Measurements from ENCODE around the gene SRRD.

Gene SRRD

DNA sequence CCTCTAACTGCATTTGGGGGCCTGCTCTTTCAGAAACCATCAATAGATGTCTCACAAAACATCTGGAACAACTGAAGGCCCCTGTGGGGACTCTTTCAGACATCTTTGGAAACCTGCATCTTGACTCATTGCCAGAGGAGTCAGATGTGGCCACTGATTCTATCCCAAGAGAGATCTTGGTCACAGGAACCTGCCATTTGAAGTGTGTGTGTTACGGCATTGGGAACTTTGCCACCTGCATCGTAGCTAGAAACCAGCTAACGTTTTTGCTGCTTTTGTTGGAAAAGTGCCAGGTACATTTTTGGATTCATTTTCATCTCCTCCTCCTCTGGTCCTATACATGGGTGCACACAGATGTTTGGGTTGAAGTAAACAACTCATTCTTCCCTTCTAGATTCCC is 4.3 kb downstream of the SRRD start:
- H3K4me3 ChIP-seq (ENCODE audit: insufficient read depth, low read length, poor library complexity, severe bottlenecking): no peak overlapping the region

DNA sequence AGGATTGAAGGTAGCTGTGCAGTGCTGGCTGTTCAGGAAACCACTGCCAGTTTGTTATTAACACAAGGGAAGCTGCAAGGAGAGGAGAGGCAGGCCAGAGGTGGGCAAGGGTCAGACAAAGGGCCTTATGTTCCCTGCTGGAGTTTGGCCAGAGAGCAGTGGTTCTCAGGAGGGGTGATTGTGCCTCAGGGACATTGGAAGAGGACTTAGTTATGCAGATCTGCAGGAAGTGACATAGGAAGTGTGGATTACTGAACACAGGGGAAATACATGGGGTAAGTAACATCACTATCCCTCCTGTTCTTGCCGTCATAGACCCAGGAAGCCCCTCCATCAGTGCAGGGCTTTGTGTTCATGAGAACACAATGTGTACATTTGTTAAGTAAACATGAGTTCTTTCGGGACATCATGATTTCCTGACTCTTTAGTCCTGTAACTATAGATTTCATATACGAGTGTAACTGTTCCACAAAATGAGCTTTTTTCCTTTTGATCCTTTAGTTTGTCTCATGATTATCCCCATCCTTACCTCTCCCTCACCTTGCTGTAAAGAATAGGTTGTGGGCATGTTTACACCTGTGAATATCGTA is 5.9 kb downstream of the SRRD start:
- Histone ChIP-seq H3K79me2 (ENCODE audit: insufficient read depth, low read length) (peaks cover 20% of the 10 kb centered on the region), H3K27ac (ENCODE audit: low read depth, low read length) (no peak overlapping the region), H3K9ac (ENCODE audit: low read length) (no peak overlapping the region), H3K27me3 (ENCODE audit: low read length) (no peaks in the 10 kb centered on the region), H3F3A (ENCODE audit: insufficient read depth) (no peaks in the 10 kb centered on the region; the same call in 1 of the 2 replicates), H3K9me3 (ENCODE audit: insufficient read depth, low read length) (no peaks in the 10 kb centered on the region), H2AFZ (ENCODE audit: low read depth, low read length, severe bottlenecking) (no peak overlapping the region), H3K4me3 (ENCODE audit: insufficient read depth, low read length, poor library complexity, severe bottlenecking) (no peak overlapping the region), H4K20me1 (ENCODE audit: low read depth, low read length) (no peaks in the 10 kb centered on the region), H3K4me2 (ENCODE audit: low read depth, low read length, poor library complexity, severe bottlenecking) (no peak overlapping the region), H3K9me2 (replicated peaks; ENCODE audit: insufficient read depth, low read length) (no peaks in the 10 kb centered on the region), H3K36me3 (ENCODE audit: low read length) (peaks cover 18% of the 10 kb centered on the region; the same call in 1 of the 2 replicates)
- TF ChIP-seq, protein P1, sequence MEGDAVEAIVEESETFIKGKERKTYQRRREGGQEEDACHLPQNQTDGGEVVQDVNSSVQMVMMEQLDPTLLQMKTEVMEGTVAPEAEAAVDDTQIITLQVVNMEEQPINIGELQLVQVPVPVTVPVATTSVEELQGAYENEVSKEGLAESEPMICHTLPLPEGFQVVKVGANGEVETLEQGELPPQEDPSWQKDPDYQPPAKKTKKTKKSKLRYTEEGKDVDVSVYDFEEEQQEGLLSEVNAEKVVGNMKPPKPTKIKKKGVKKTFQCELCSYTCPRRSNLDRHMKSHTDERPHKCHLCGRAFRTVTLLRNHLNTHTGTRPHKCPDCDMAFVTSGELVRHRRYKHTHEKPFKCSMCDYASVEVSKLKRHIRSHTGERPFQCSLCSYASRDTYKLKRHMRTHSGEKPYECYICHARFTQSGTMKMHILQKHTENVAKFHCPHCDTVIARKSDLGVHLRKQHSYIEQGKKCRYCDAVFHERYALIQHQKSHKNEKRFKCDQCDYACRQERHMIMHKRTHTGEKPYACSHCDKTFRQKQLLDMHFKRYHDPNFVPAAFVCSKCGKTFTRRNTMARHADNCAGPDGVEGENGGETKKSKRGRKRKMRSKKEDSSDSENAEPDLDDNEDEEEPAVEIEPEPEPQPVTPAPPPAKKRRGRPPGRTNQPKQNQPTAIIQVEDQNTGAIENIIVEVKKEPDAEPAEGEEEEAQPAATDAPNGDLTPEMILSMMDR (IDR thresholded peaks at IDR 0.05; ENCODE audit: insufficient read depth, low read length, poor library complexity, severe bottlenecking): no peak
- no peak for TF ChIP-seq EZH2phosphoT487 (conservative IDR thresholded peaks at IDR 0.05; ENCODE audit: low read length)

More for the DNA sequence above, 4.3 kb downstream of the SRRD start:
- H3K4me2 ChIP-seq (ENCODE audit: low read depth, low read length, poor library complexity, severe bottlenecking): no peak overlapping the region
- peaks cover 11% of the 10 kb centered on the region; the same call in 1 of the 2 replicates for H3K36me3 ChIP-seq (ENCODE audit: low read length)
- H3F3A ChIP-seq (ENCODE audit: insufficient read depth): no peaks in the 10 kb centered on the region; the same call in 1 of the 2 replicates
- no peak overlapping the region for H3K9ac ChIP-seq (ENCODE audit: low read length)
- peaks cover 31% of the 10 kb centered on the region for H3K79me2 ChIP-seq (ENCODE audit: insufficient read depth, low read length)
- H4K20me1 ChIP-seq (ENCODE audit: low read depth, low read length): no peaks in the 10 kb centered on the region
- no peak overlapping the region for H3K27ac ChIP-seq (ENCODE audit: low read depth, low read length)
- no peak overlapping the region for H2AFZ ChIP-seq (ENCODE audit: low read depth, low read length, severe bottlenecking)
- no peaks in the 10 kb centered on the region for H3K9me2 ChIP-seq (replicated peaks; ENCODE audit: insufficient read depth, low read length)
- H3K9me3 ChIP-seq (ENCODE audit: insufficient read depth, low read length): no peaks in the 10 kb centered on the region
- TF ChIP-seq EZH2phosphoT487 (conservative IDR thresholded peaks at IDR 0.05; ENCODE audit: low read length): no peak
- TF ChIP-seq, protein P1 (IDR thresholded peaks at IDR 0.05; ENCODE audit: insufficient read depth, low read length, poor library complexity, severe bottlenecking): no peak
- no peaks in the 10 kb centered on the region for H3K27me3 ChIP-seq (ENCODE audit: low read length)

DNA sequence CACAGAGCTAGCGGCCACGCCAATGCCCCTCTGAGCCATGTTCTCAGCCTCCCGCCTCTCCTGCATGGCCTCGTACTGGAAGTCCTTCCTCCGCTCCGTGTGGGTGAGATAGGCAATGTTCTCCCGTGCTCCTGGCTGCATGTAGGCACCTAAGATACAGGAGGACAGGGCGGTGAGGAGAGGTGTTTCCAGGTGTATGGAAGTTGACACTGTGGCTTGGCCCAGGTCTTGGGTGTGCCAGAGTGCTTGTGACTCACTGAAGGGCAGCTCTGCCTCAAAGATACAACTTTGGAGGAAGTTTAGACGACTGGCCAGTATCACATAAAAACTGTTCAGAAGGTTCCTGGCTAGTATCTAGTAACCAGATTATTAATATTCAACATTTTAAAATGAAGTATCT is 8.5 kb downstream of the SRRD start:
- H2AFZ ChIP-seq (ENCODE audit: low read depth, low read length, severe bottlenecking): no peak overlapping the region
- no peaks in the 10 kb centered on the region for H3K9me3 ChIP-seq (ENCODE audit: insufficient read depth, low read length)
- TF ChIP-seq, protein P1 (IDR thresholded peaks at IDR 0.05; ENCODE audit: insufficient read depth, low read length, poor library complexity, severe bottlenecking): no peak
- TF ChIP-seq EZH2phosphoT487 (conservative IDR thresholded peaks at IDR 0.05; ENCODE audit: low read length): no peak
- H3K9me2 ChIP-seq (replicated peaks; ENCODE audit: insufficient read depth, low read length): no peaks in the 10 kb centered on the region
- no peaks in the 10 kb centered on the region for H4K20me1 ChIP-seq (ENCODE audit: low read depth, low read length)
- no peak overlapping the region for H3K27ac ChIP-seq (ENCODE audit: low read depth, low read length)
- no peak overlapping the region for H3K4me3 ChIP-seq (ENCODE audit: insufficient read depth, low read length, poor library complexity, severe bottlenecking)
- no peaks in the 10 kb centered on the region for H3K27me3 ChIP-seq (ENCODE audit: low read length)
- peaks cover 26% of the 10 kb centered on the region; the same call in 1 of the 2 replicates for H3K36me3 ChIP-seq (ENCODE audit: low read length)
- no peak overlapping the region for H3K9ac ChIP-seq (ENCODE audit: low read length)
- no peaks in the 10 kb centered on the region; the same call in 1 of the 2 replicates for H3F3A ChIP-seq (ENCODE audit: insufficient read depth)
- H3K79me2 ChIP-seq (ENCODE audit: insufficient read depth, low read length): no peaks in the 10 kb centered on the region
- H3K4me2 ChIP-seq (ENCODE audit: low read depth, low read length, poor library complexity, severe bottlenecking): no peak overlapping the region

Data from SU-DHL-6 (cell line).